GM21390 (cell line): ENCODE data around the gene TEX264.

Experiments
- ATAC-seq: cut with Tn5 transposase; IDR thresholded peaks from one replicate; pipeline ENCODE4 v1.9.1; 2021; ENCODE audit not compliant: unreplicated experiment

The TEX264 gene

GRCh38 chr3:51747840-51748239, 76.8 kb downstream of the TEX264 start:
- ATAC-seq, result no peak

- ATAC-seq, result no peak
Observed at GRCh38 chr3:51748327-51748726, 77.3 kb downstream of the TEX264 start.

GRCh38 chr3:51750878-51751277, 79.8 kb downstream of the TEX264 start:
- ATAC-seq, result no peak

GRCh38 chr3:51751287-51751686, 80.2 kb downstream of the TEX264 start:
- ATAC-seq, result peak; percentile 54
